GM21390 (cell line): Measurements from ENCODE around the gene SUV39H1.
"Not testable (repeated sequence)": the region's sequence is repeated elsewhere in the genome, so short reads cannot be mapped to it uniquely, and the experiment has no call there.

ENCODE experiments used
- ATAC-seq: cut with Tn5 transposase; IDR thresholded peaks from one replicate; pipeline ENCODE4 v1.9.1; 2021; ENCODE audit not compliant: unreplicated experiment

The SUV39H1 gene

GRCh38 chrX:48696301-48696908 lies at the start of gene SUV39H1:
SUV39H1 (plus strand) TSS chrX:48696734; CDS start chrX:48696785, 51 bp downstream.
- ATAC-seq, result peak; percentile 95

GRCh38 chrX:48648336-48648751 lies 48.2 kb upstream of the SUV39H1 start:
- ATAC-seq, result no peak

GRCh38 chrX:48649102-48649501 lies 47.4 kb upstream of the SUV39H1 start:
- no peak for ATAC-seq

GRCh38 chrX:48652055-48652579 lies 44.4 kb upstream of the SUV39H1 start:
- not testable (repeated sequence) for ATAC-seq

- ATAC-seq, result not testable (repeated sequence)
These were observed 41.8 kb upstream of the SUV39H1 start for GRCh38 chrX:48654746-48655145.

GRCh38 chrX:48659686-48660085 lies 36.8 kb upstream of the SUV39H1 start:
- not testable (repeated sequence) for ATAC-seq

GRCh38 chrX:48663241-48663640 lies 33.3 kb upstream of the SUV39H1 start:
- no peak for ATAC-seq

GRCh38 chrX:48664156-48664555 lies 32.4 kb upstream of the SUV39H1 start:
- no peak for ATAC-seq

GRCh38 chrX:48665991-48666390 lies 30.5 kb upstream of the SUV39H1 start:
- ATAC-seq, result no peak

GRCh38 chrX:48666649-48667048 lies 29.9 kb upstream of the SUV39H1 start:
- ATAC-seq, result no peak

- ATAC-seq, result no peak
These were observed 29.0 kb upstream of the SUV39H1 start for GRCh38 chrX:48667509-48667908.

- ATAC-seq, result not testable (repeated sequence)
These were observed 28.3 kb upstream of the SUV39H1 start for GRCh38 chrX:48668187-48668586.

GRCh38 chrX:48676106-48676892 lies 20.2 kb upstream of the SUV39H1 start:
- peak; percentile 86 for ATAC-seq

GRCh38 chrX:48676893-48677270 lies 19.7 kb upstream of the SUV39H1 start:
- ATAC-seq, result peak; percentile 1

- no peak for ATAC-seq
These were observed 19.0 kb upstream of the SUV39H1 start for GRCh38 chrX:48677516-48677915.

GRCh38 chrX:48680467-48680866 lies 16.1 kb upstream of the SUV39H1 start:
- ATAC-seq, result not testable (repeated sequence)

GRCh38 chrX:48680925-48681324 lies 15.6 kb upstream of the SUV39H1 start:
- not testable (repeated sequence) for ATAC-seq

GRCh38 chrX:48681539-48682183 lies 14.9 kb upstream of the SUV39H1 start:
- ATAC-seq, result no peak

- not testable (repeated sequence) for ATAC-seq
These were observed 13.7 kb upstream of the SUV39H1 start for GRCh38 chrX:48682795-48683194.

- peak; percentile 86 for ATAC-seq
These were observed 13.0 kb upstream of the SUV39H1 start, which contains the start of gene WAS for GRCh38 chrX:48683411-48683982. WAS (plus strand) TSS chrX:48683799; CDS start chrX:48683854, 55 bp downstream.

- no peak for ATAC-seq
These were observed 12.4 kb upstream of the SUV39H1 start for GRCh38 chrX:48684134-48684533.
